CD1c-positive myeloid dendritic cell (primary cell): ENCODE results near the gene MYOM3.

Source experiments
- DNase-seq: peaks from one replicate; pipeline ENCODE4 v3.0.0-alpha.2; 2016; ENCODE audit errors: extremely low spot score

MYOM3 gene

GRCh38 chr1:24096009-24096738 lies 15.8 kb downstream of the MYOM3 start:
- DNase-seq, result no peak

GRCh38 chr1:24095140-24095859 lies 16.6 kb downstream of the MYOM3 start:
- DNase-seq, result no peak

- DNase-seq, result no peak
Observed at GRCh38 chr1:24094554-24094953, 17.4 kb downstream of the MYOM3 start.

- DNase-seq, result no peak
Observed at GRCh38 chr1:24093732-24094131, 18.2 kb downstream of the MYOM3 start.

- DNase-seq, result no peak
Observed at GRCh38 chr1:24092979-24093378, 19.0 kb downstream of the MYOM3 start.

GRCh38 chr1:24091971-24092482 lies 19.9 kb downstream of the MYOM3 start:
- no peak for DNase-seq

GRCh38 chr1:24090736-24091135 lies 21.2 kb downstream of the MYOM3 start:
- no peak for DNase-seq

GRCh38 chr1:24089743-24090555 lies 22.0 kb downstream of the MYOM3 start:
- no peak for DNase-seq

GRCh38 chr1:24089027-24089742 lies 22.8 kb downstream of the MYOM3 start:
- no peak for DNase-seq

GRCh38 chr1:24086466-24086865 lies 25.5 kb downstream of the MYOM3 start:
- no peak for DNase-seq

GRCh38 chr1:24085546-24085945 lies 26.4 kb downstream of the MYOM3 start:
- DNase-seq, result no peak

GRCh38 chr1:24085007-24085406 lies 26.9 kb downstream of the MYOM3 start:
- DNase-seq, result no peak

GRCh38 chr1:24084050-24084449 lies 27.9 kb downstream of the MYOM3 start:
- no peak for DNase-seq

- no peak for DNase-seq
Observed at GRCh38 chr1:24082372-24082771, 29.6 kb downstream of the MYOM3 start.

GRCh38 chr1:24081190-24081589 lies 30.7 kb downstream of the MYOM3 start:
- DNase-seq, result no peak

- no peak for DNase-seq
Observed at GRCh38 chr1:24080131-24080530, 31.8 kb downstream of the MYOM3 start.

GRCh38 chr1:24077278-24077978 lies 34.5 kb downstream of the MYOM3 start:
- DNase-seq, result no peak

GRCh38 chr1:24075946-24076345 lies 36.0 kb downstream of the MYOM3 start:
- no peak for DNase-seq

- DNase-seq, result no peak
Observed at GRCh38 chr1:24075590-24075854, 36.4 kb downstream of the MYOM3 start.

- no peak for DNase-seq
Observed at GRCh38 chr1:24074817-24075589, 36.9 kb downstream of the MYOM3 start.

GRCh38 chr1:24074196-24074595 lies 37.7 kb downstream of the MYOM3 start:
- no peak for DNase-seq
